Smooth muscle cell (in vitro differentiated cells): ENCODE data around the gene LDAH. TPM values are rescaled to one million over a fixed set of nuclear protein-coding genes. Genes with fewer than 3 reads are reported as not detected.

Source experiments
- DNase-seq: peaks from one replicate; lab custom pipeline; 2025; ENCODE audit not compliant: unreplicated experiment; lab: John Stamatoyannopoulos, UW
- H2AFZ ChIP-seq: fragments of 200-600 bp; sonication (generic); 2 replicates; pipeline ENCODE4 v1.6.0; 2016; ENCODE audit warnings: antibody characterized with exemption, low read depth, mild to moderate bottlenecking
- H3F3A ChIP-seq: fragments of 200-600 bp; sonication (generic); 2 replicates; pipeline ENCODE4 v1.6.0; 2017; ENCODE audit warnings: antibody characterized with exemption, low read depth
- H3K27ac ChIP-seq: fragments of 200-600 bp; sonication (generic); 2 replicates; pipeline ENCODE4 v1.5.1; 2016; ENCODE audit warnings: low read depth, mild to moderate bottlenecking
- H3K27me3 ChIP-seq: fragments of 200-600 bp; sonication (generic); 2 replicates; pipeline ENCODE4 v1.6.1; 2016; ENCODE audit warnings: low read depth, mild to moderate bottlenecking
- H3K36me3 ChIP-seq: fragments of 200-600 bp; sonication (generic); 2 replicates; pipeline ENCODE4 v1.5.1; 2016; ENCODE audit warnings: low read depth
- H3K4me1 ChIP-seq: fragments of 200-600 bp; sonication (generic); 2 replicates; pipeline ENCODE4 v1.5.1; 2016; ENCODE audit warnings: low read depth
- H3K4me2 ChIP-seq: fragments of 200-600 bp; sonication (generic); 2 replicates; pipeline ENCODE4 v1.6.0; 2016; ENCODE audit warnings: mild to moderate bottlenecking
- H3K4me3 ChIP-seq: fragments of 200-600 bp; sonication (generic); 2 replicates; pipeline ENCODE4 v1.5.1; 2016; ENCODE audit warnings: mild to moderate bottlenecking
- H3K79me2 ChIP-seq: fragments of 200-600 bp; sonication (generic); 2 replicates; pipeline ENCODE4 v1.6.0; 2016; ENCODE audit warnings: low read depth, mild to moderate bottlenecking
- H3K9ac ChIP-seq: fragments of 200-600 bp; sonication (generic); 2 replicates; pipeline ENCODE4 v1.6.0; 2016; ENCODE audit warnings: low read depth
- H3K9me3 ChIP-seq: fragments of 200-600 bp; sonication (generic); replicated peaks from 2 replicates; pipeline ENCODE4 v1.5.1; 2016; ENCODE audit warnings: low read depth
- H4K20me1 ChIP-seq: fragments of 200-600 bp; sonication (generic); 2 replicates; pipeline ENCODE4 v1.6.0; 2016; ENCODE audit warnings: low read depth
- CTCF ChIP-seq: fragments of 200-600 bp; sonication (generic); IDR thresholded peaks from 2 replicates; pipeline ENCODE4 v1.5.1; 2017; ENCODE audit warnings: borderline replicate concordance, mild to moderate bottlenecking, antibody characterized with exemption; ENCODE audit not compliant: insufficient read depth, poor library complexity, severe bottlenecking
- WGBS: methylation state at CpG from one replicate; pipeline ENCODE4 v1.1.7; 2016; ENCODE audit warnings: low lambda C conversion rate; 5-methylcytosine and 5-hydroxymethylcytosine counted together
- polyA plus RNA-seq: library from polyadenylated mRNA; unstranded; fragments of >200 nt; fragmentation: Nextera tagmentation; extraction: Ambion mirVana; gene quantifications from 2 replicates; pipeline ENCODE4 v1.2.1, GENCODE V29; 2016
- total RNA-seq: library from RNA; depleted of rRNA; stranded (reverse); fragments of >200 nt; gene quantifications from 2 replicates; pipeline ENCODE4 v1.2.3, GENCODE V29; 2014

The LDAH gene
- total and polyA plus RNA-seq, 2 experiments from 2014 or later: 14.9 to 15.7 TPM

DNA sequence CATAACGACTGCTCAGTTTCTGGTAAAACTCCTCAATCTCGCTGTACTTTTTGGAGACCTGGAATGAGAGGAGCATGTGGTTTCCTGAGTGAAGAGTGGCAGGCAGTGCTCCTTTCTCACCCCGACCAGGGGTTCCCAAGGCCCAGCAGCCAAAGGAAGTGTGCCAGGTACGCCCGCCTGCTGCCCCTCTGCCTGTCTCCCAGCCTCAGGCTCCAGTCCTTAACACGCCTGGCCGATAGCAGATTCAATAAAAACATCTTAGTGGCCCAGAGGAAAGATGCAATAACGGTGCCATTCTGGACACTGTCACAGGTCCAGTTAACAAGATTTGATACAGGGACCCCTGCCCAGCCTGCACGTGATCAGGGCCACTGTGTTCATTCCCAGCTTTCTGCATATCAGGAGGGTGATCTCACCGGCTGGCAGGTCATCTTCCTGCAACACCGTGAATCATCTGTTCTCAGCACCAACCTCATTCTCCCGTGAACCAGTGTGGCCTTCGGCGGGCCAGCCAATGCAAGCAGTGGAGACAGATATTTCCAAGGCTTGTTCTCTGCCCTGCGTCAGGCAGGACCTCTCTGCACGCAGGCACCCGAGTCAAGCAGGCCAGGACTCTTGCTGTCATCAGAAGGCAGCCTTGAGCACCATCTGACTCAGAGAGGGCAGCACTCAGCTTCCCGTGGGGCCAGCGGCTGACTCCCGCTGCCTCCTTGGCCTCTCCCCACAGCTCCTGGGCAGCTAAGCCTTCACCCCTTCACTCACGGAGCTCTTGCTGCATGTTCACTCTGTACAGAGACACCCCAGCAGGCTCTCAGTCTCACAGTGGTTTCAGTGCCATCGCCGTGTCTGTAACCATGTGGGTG is 181.5 kb downstream of the LDAH start:
- no peak for DNase-seq
- H4K20me1 ChIP-seq: peaks cover 5% of the 10 kb centered on the region

GRCh38 chr2:20640411-20641122 is 182.3 kb downstream of the LDAH start:
- Histone ChIP-seq H3K79me2 (no peaks in the 10 kb centered on the region), H3K9me3 (no peaks in the 10 kb centered on the region), H3F3A (no peaks in the 10 kb centered on the region), H3K36me3 (no peaks in the 10 kb centered on the region), H3K27ac (no peak overlapping the region), H2AFZ (no peak overlapping the region), H3K27me3 (no peaks in the 10 kb centered on the region), H3K9ac (no peak overlapping the region), H4K20me1 (peaks cover 5% of the 10 kb centered on the region), H3K4me1 (peaks cover 1% of the 10 kb centered on the region), H3K4me3 (no peak overlapping the region), H3K4me2 (no peak overlapping the region)
- TF ChIP-seq CTCF: no peak
- DNase-seq: no peak
- WGBS: 97% methylated on average over 14 of the region's 14 CpGs

More for the DNA sequence above, 181.5 kb downstream of the LDAH start:
- WGBS: 88% methylated on average over 23 of the region's 23 CpGs
- no peaks in the 10 kb centered on the region for H3K79me2 ChIP-seq
- no peak for TF ChIP-seq CTCF
- no peak overlapping the region for H2AFZ ChIP-seq
- no peak overlapping the region for H3K9ac ChIP-seq
- H3K4me1 ChIP-seq: no peaks in the 10 kb centered on the region
- no peaks in the 10 kb centered on the region for H3K9me3 ChIP-seq
- no peak overlapping the region for H3K4me3 ChIP-seq
- H3K4me2 ChIP-seq: no peak overlapping the region
- H3K27me3 ChIP-seq: no peaks in the 10 kb centered on the region
- H3F3A ChIP-seq: no peaks in the 10 kb centered on the region
- H3K36me3 ChIP-seq: no peaks in the 10 kb centered on the region
- no peak overlapping the region for H3K27ac ChIP-seq

- Histone ChIP-seq H2AFZ (no peak overlapping the region), H3K79me2 (no peaks in the 10 kb centered on the region), H3K9ac (no peak overlapping the region), H3K27me3 (no peaks in the 10 kb centered on the region), H3K27ac (no peak overlapping the region), H3K36me3 (no peaks in the 10 kb centered on the region), H4K20me1 (peaks cover 5% of the 10 kb centered on the region), H3K4me3 (no peak overlapping the region), H3K9me3 (no peaks in the 10 kb centered on the region), H3K4me1 (peaks cover 15% of the 10 kb centered on the region), H3K4me2 (no peak overlapping the region), H3F3A (no peaks in the 10 kb centered on the region)
- no peak for DNase-seq
- 95% methylated on average over 15 of the region's 15 CpGs for WGBS
- TF ChIP-seq CTCF: no peak
These were observed 184.1 kb downstream of the LDAH start for GRCh38 chr2:20638646-20639430.
